ENCODE measurements around the gene DNAAF1.

- TF ChIP-seq CTCF (IDR thresholded peaks at IDR 0.05; ENCODE audit: borderline replicate concordance, extremely low read depth, low read length, poor library complexity, severe bottlenecking) (no peak), EZH2 (IDR thresholded peaks at IDR 0.05; ENCODE audit: borderline replicate concordance, low read depth, low read length, severe bottlenecking) (no peak)
Observed at GRCh38 chr16:84104231-84104630, 40.9 kb upstream of the DNAAF1 start.
